ENCODE data around the gene PHRF1. TPM values are rescaled to one million over a fixed set of nuclear protein-coding genes. Genes with fewer than 3 reads are reported as not detected.

Gene PHRF1
- total RNA-seq, 4 donors from 2014 or later, result 18.3 to 31.0 (median 19.3) TPM

DNA sequence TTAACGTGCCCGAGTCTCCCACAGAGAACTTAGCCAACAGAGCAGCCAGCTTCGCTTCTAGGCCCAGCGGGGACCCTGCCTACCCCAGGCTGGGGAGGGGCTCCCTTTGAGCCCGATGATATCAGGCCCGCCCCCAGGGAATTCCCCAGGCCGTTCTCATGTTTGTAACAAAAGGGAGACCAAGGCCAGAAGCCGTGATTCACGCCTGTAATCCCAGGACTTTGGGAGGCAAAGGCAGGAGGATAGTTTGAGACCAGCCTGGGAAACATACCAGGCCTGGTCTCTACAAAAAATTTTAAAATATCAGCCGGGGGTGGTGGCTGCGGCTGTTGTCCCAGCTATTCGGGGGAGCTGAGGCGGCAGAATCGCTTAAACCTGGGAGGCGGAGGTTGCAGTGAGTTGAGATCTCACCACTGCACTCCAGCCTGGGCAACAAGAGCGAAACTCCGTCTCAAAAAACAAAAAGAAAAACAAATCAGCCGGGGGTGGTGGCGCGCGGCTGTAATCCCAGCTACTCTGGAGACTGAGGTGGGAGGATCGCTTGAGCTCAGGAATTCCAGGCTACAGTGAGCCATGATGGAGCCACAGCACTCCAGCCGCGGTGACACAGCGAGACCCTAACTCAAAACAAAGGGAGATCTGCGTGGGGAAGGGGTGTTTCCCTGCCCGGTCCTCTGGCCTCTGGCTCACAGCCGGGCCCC lies 62.5 kb downstream of the PHRF1 start:
- no peak overlapping the region for H3K27ac ChIP-seq
- TF ChIP-seq, protein P1, sequence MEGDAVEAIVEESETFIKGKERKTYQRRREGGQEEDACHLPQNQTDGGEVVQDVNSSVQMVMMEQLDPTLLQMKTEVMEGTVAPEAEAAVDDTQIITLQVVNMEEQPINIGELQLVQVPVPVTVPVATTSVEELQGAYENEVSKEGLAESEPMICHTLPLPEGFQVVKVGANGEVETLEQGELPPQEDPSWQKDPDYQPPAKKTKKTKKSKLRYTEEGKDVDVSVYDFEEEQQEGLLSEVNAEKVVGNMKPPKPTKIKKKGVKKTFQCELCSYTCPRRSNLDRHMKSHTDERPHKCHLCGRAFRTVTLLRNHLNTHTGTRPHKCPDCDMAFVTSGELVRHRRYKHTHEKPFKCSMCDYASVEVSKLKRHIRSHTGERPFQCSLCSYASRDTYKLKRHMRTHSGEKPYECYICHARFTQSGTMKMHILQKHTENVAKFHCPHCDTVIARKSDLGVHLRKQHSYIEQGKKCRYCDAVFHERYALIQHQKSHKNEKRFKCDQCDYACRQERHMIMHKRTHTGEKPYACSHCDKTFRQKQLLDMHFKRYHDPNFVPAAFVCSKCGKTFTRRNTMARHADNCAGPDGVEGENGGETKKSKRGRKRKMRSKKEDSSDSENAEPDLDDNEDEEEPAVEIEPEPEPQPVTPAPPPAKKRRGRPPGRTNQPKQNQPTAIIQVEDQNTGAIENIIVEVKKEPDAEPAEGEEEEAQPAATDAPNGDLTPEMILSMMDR (IDR thresholded peaks at IDR 0.05), result no peak
- peak in 1 of 2 donors; percentile 4 for TF ChIP-seq POLR2A (IDR thresholded peaks at IDR 0.05)
- DNase-seq, result peak; percentile 62 to 65

DNA sequence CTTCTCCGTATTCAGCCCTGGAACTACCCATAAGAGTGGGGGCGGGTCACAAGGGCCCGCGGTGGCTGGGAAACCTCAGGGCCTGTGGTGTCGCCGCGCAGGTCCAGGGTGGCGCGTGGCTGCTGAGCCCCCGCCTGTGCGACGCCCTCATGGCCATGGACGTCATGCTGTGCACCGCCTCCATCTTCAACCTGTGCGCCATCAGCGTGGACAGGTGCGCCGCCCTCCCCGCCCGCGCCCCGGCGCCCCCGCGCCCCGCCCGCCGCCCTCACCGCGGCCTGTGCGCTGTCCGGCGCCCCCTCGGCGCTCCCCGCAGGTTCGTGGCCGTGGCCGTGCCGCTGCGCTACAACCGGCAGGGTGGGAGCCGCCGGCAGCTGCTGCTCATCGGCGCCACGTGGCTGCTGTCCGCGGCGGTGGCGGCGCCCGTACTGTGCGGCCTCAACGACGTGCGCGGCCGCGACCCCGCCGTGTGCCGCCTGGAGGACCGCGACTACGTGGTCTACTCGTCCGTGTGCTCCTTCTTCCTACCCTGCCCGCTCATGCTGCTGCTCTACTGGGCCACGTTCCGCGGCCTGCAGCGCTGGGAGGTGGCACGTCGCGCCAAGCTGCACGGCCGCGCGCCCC lies 63.2 kb downstream of the PHRF1 start:
- TF ChIP-seq, protein P1 (IDR thresholded peaks at IDR 0.05), result no peak
- no peak for TF ChIP-seq POLR2A (IDR thresholded peaks at IDR 0.05)
- no peaks in the 10 kb centered on the region for H3K9me3 ChIP-seq
- intact Hi-C loops (cut with DNase I), result no loop called here
- H3K36me3 ChIP-seq, result peaks cover 7 to 8% of the 10 kb centered on the region in 2 donors
- 0 to 9% methylated on average over 2 to 7 of the region's 80 CpGs for WGBS, 2 donors
- no peaks in the 10 kb centered on the region for H3K27me3 ChIP-seq
- no peak overlapping the region for H3K27ac ChIP-seq
- H3K4me3 ChIP-seq (replicated peaks in 1 of 3), result no peak overlapping the region
- peaks cover 0 to 44% of the 10 kb centered on the region in 2 donors for H3K4me1 ChIP-seq
- DNase-seq, result peak in 1 of 2 donors; percentile 24

More for the DNA sequence above, 62.5 kb downstream of the PHRF1 start:
- H3K36me3 ChIP-seq, result peaks cover under 1 to 1% of the 10 kb centered on the region in 2 donors
- no peak overlapping the region for H3K4me3 ChIP-seq (replicated peaks in 1 of 3)
- WGBS, 2 donors, result 38 to 43% methylated on average over 26 to 27 of the region's 28 CpGs
- H3K27me3 ChIP-seq, result no peaks in the 10 kb centered on the region
- intact Hi-C loops (cut with DNase I), result no loop called here
- peaks cover 0 to 44% of the 10 kb centered on the region in 2 donors for H3K4me1 ChIP-seq
- H3K9me3 ChIP-seq, result no peaks in the 10 kb centered on the region

GRCh38 chr11:640021-640706 lies 63.9 kb downstream of the PHRF1 start:
- Histone ChIP-seq H3K36me3 (peaks cover 7 to 10% of the 10 kb centered on the region in 2 donors), H3K27me3 (no peaks in the 10 kb centered on the region), H3K4me3 (replicated peaks in 1 of 3) (no peak overlapping the region), H3K27ac (no peak overlapping the region), H3K9me3 (no peaks in the 10 kb centered on the region), H3K4me1 (peaks cover 0 to 44% of the 10 kb centered on the region in 2 donors)
- DNase-seq, result no peak
- intact Hi-C loops (cut with DNase I), result no loop called here
- 60 to 71% methylated on average over 23 to 29 of the region's 69 CpGs for WGBS, 2 donors
- TF ChIP-seq, protein P1 (IDR thresholded peaks at IDR 0.05), result no peak
- no peak for TF ChIP-seq POLR2A (IDR thresholded peaks at IDR 0.05)

DNA sequence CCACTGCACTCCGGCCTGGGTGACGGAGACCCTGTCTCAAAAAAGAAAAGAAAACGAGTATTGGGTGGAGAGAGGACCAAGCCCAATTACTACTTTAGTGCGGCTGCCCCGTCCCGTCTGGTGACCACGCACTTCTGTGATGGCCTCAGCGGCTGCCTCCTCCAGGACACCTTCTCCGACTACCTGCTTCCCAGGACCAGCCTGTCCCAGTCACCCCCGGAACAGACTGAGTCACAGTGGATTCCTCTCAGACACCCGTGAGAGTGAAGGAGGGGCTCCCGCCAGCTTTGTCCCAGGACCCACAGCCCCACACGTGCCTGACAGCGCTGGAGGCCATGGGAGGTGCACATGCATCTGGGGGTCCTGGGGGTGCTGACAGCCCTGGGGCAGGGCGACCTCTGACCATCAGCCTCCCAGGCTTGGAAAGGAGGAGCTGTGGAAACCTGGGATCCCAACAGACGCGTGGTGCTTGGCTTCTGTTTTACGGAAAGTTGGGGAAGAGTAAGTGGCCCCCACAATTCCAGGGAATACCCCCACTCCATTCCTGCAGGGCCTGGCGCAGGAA lies 65.6 kb downstream of the PHRF1 start:
- WGBS, 2 donors, result 93 to 95% methylated on average over 15 to 19 of the region's 19 CpGs

More for the DNA sequence above, 65.6 kb downstream of the PHRF1 start:
- H3K27me3 ChIP-seq, result no peaks in the 10 kb centered on the region
- H3K27ac ChIP-seq, result no peak overlapping the region
- TF ChIP-seq, protein P1 (IDR thresholded peaks at IDR 0.05), result no peak
- TF ChIP-seq POLR2A (IDR thresholded peaks at IDR 0.05), result no peak
- H3K36me3 ChIP-seq, result peaks cover 7 to 10% of the 10 kb centered on the region in 2 donors
- no peak overlapping the region for H3K4me3 ChIP-seq (replicated peaks in 1 of 3)
- intact Hi-C loops (cut with DNase I), result no loop called here
- H3K9me3 ChIP-seq, result no peaks in the 10 kb centered on the region
- DNase-seq, result no peak
- peaks cover 0 to 39% of the 10 kb centered on the region in 2 donors for H3K4me1 ChIP-seq
